HG03432 (cell line): ENCODE measurements around the gene DHRS7B.

Experiments used
- ATAC-seq: cut with Tn5 transposase; IDR thresholded peaks from one replicate; pipeline ENCODE4 v1.9.1; 2021; ENCODE audit warnings: mild to moderate bottlenecking, moderate library complexity; ENCODE audit not compliant: unreplicated experiment

DHRS7B gene

DNA sequence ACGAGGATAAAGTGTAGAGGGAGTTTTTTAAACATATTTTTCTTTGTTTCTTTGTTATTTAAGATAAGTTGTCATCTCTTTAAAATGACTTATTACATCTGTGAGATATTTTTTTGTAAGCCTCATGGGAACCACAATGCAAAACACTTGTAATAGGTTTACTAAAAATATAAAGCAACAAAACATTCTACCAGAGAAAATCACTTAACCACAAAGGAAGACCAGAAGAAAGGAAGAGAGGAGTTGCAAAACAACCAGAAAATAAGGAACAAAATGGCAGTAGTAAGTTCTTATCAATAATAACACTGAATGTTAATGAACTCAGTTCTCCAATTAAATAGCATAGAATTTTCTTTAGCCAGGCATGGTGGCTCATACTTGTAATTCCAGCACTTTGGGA, 22.9 kb downstream of the DHRS7B start:
- no peak for ATAC-seq

DNA sequence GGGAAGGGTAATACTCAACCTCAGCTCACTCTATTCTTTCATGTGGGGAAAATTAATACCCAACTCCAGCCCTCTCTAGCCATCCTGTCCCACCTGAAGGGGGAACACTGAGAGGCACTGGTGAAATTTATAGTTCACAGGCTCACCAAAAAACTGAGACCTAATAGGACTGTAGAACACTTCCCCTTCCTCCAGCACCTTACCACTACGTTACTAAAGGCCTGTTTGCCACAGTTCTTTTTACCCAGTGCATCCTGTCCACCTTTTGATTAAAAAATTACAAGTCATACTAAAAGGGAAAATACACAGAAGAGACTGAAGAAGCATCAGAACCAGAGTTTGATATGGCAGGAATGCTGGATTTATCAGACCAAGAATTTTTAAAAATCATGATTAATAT, 26.0 kb downstream of the DHRS7B start:
- ATAC-seq = no peak

DNA sequence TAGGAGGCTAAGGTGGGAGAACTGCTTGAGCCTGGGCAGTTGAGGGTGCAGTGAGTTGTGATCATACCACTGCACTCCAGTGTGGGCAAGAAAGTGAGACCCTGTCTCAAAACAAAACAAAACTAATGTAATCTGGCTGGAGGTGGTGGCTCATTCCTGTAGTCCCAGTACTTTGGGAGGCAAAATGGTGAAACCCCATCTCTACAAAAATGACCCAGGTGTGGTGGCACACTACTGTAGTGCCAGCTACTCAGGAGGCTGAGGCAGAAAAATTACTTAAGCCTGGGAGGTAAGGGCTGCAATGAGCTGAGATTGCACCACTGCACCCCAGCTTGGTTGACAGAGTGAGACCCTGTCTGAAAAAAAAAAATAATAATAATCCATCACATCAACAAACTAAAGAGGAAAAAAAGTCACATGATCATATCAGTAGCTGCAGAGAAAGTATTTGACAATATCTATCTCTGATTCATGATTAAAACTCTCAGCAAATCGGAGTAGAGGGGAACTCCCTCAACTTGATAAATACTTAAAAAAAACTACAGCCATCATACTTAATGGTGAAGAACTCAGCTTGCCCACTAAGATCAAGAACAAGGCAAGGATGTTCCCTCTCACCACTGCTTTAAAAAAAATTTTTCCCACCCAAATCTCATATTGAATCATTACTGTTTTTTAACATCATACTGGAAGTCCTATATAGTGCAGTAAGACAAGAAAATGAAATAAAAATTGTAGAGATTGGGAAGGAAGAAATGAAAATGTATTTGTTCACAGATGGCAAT, 31.0 kb downstream of the DHRS7B start:
- ATAC-seq = no peak

DNA sequence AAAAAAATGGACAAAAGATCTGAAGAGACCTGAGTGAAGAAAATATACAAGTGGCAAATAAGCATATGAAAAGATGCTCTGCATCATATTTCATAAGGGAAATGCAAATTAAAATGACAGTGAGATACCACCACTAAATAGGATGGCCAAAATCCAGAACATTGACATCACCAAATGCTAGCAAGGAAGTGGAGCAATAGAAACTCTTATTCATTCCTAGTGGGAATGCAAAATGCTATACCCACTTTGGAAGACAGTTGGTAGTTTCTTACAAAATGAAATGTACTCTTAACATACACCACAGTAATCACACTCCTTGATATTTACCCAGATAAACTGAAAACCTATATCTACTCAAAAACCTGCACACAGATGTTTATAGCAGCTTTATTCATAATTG, 33.6 kb downstream of the DHRS7B start:
- no peak for ATAC-seq

DNA sequence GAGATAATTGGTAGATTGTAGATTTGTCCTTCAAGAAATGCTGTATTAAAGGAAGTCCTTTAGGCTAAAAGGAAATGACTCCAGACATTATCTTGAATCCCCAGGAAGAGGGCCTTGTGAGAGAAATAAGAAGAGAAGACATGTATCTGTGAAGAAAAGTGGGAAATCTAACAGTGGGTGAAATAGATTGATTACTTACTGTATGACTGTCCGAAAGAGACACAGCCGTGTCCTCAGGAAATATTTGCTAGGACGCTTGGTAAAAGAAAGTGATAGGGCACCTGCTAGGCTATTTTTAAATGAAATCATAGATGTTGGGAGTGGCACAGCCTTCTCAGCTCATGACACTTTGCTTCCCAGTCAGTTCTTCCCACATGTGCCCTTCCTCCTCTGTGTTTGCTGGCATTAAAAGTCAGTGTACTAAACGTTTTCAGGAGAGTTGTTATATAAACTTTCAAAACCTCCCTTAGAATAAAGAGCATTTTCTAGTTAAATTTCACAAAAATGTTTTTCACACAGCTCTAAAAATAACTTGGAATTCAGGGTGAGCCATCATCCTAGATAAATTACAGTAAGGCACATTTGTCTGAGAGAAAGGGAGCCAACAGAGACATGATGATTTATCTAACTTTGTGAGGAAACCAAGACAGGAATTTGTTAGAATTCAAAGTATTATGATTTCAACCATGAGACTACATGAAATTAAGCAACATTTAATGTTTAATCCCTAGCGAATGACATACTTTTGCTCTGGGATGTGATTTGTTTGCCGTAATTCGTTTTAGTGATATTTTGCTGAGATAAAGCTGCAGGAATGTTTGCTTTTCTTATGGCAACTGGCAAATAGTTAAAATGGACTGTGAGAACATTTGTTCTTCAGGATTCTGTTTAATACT, 35.0 kb downstream of the DHRS7B start:
- no peak for ATAC-seq

DNA sequence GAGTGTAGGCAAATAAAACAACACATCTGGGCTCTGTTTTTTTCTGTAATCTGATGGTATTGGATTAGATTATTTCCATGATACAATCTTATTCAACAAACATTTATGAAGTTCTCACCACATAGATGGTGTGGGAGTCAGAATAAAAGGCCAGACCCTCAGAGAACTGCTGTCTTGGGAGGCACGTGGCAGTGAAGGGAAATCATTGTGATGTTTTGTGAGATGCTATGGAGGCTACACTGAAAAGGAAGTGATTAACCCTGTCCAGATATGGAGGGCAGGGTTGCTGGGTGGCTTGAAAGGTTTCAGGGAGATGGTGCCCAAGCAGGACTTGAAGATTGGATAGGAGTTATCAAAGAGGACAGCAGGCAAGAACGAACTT, 35.6 kb downstream of the DHRS7B start:
- ATAC-seq = no peak

DNA sequence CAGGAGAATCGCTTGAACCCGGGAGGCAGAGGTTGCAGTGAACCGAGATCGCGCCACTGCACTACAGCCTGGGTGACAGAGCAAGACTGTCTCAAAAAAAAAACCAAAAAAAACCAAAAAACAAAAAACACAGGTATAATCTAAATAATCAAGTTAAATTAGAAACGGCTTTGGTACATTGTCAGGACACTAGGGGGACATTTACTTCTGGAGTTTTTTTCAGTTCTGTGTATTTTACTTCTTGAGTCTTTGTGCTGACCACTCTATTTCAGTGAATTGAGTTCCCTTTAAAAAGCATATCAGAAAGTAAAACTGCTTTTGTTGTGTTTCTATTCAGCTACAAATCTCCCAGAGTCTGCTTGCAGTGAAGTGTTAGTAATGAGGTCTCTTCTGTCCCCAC, 36.3 kb downstream of the DHRS7B start:
- ATAC-seq = no peak

DNA sequence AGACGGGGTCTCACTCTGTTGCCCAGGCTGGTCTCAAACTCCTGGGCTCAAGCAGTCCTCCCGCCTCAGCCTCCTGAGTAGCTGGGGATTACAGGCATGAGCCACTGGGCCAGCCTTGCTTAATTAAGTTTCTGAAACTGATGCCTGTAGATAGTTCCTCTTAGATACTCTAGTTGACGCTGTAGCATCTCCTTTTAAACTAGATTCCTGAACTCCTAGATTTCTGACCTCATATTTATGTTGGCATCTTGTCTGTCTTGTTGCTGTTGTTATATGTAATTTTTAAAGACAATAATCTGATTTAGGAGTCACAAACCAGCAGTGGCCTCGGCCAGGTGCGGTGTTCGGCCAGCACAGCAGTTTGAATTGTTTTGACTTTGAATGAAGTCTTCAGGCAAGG, 37.5 kb downstream of the DHRS7B start:
- ATAC-seq = no peak

DNA sequence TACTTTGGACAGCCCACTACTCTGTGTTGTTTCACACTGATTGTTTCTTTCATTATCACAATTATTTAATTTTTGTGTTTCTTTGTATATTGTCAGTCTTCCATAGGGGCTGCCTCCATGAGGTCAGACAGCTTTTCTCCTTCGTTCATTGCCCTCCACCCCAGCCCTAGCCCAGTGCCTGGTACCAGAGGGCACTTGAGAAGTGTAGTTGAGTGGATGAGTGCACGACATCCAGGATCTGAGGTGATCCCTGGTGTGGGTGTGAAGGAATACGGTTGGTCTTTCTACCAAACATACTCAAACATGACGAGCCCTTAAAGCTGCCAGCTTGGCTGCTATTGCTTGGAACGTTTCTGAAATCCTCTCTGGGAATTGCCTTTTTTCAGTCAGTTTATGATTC, 37.9 kb downstream of the DHRS7B start:
- no peak for ATAC-seq

DNA sequence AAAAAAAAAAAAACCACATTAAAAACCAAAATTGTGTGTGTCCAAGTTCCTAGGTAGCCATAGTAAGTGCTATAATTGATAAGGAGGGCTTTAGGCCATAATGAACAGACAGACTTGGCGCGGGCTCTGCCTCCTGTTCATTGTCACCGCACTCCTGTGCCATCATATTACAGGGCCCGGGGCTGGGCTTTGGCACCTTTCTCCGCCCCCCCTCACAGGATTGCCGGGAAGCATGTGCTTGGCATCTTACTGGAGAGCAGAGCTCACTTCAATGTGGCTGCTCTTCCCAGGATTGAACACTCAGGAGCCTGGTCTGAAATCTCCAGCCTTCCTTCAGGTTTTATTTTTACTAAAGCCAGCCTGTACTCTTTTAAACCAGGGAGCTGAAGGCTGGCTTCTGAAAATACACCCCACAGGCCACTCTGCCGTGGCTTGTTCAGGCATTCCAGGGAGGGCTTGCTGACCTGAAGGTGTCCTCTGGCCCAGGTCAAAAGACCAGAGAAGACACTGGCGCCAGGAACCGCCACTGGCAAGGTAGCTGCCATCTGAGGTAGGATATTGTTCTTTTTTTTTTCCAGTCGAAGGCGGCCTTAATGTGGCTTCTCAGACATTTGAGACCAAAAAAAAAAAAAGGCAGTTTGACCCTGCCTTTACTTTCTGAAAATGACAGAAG, 39.3 kb downstream of the DHRS7B start:
- ATAC-seq = no peak

DNA sequence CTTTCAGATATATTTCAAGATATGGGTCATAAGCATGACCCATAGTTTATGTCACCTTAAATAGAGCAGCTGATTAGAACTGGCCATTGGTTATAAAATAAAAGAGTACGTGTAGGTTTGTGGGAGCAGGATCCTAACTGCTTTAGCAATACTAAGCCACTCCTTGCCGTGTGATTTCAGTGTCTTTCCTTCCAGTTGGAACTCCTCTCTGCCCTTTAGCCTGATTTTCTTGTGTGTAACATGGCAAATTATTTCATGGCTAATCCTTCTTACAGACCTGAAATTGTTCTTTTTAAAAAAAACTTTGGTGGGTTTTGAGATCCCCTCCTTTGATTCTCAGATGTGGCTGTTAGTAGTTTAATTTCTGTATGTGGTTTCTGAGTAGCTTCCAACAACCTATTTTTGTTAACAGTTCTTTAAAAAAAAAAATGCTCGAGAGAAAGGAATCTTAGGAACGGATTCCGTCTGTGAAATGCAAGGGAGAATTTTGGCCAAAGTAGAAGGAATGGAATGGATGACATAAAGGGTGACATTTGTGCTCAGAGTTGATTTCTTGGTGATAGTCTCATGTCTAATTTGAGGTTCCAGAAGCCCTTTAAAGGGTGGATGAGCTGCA, 39.9 kb downstream of the DHRS7B start:
- ATAC-seq = no peak

DNA sequence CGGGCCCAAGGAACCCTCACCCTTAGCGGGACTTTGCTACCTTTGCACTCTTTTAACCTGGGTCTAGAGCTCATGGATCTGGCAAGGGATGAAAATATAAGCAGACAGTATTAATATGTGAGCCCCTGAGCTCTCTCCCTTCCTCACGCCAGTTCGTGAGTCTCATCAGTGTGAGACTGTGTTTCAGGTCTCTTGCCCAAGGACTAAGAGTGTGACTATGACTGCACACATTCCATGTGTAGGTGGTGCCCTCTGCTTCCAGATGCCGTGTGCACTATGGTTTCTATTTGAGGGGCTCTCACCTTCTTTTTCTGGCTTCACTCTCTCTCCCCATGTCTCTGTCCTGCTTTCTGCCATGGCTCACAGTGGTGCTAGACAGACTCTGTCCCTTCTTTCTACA, 40.5 kb downstream of the DHRS7B start:
- ATAC-seq = no peak

DNA sequence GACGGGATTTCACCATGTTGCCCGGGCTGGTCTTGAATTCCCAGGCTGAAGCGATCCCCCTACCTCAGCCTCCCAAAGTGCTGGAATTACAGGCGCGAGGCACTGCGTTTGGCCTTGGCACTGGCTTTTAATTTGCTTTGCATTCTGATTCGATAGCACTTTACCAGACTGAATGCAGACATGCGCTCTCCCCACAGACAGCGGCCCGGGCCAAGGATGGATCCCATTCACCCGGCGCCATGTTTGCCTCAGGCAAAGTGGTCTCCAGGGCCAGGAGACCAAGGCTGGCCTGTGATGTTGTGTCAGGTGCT, 41.7 kb downstream of the DHRS7B start:
- no peak for ATAC-seq

DNA sequence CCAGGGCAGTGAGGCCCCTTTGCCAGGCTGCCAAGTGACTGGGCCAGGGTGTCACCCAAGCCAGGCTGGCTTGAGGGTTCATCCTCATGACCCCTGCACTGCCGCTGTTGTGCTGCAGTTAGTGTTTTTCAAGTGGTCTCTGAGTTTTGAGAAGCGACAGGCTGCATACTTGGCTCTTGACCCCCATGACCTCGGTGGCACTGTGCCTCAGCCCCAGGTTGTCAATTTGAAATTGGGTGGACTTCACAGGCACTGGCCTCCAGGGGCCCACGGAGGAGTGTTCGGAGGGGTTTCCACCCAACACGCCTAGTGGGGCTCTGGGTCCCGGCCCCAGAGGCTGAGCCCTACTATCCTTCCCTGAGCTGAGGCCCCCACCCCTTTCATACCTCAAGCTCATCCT, 42.7 kb downstream of the DHRS7B start:
- no peak for ATAC-seq

DNA sequence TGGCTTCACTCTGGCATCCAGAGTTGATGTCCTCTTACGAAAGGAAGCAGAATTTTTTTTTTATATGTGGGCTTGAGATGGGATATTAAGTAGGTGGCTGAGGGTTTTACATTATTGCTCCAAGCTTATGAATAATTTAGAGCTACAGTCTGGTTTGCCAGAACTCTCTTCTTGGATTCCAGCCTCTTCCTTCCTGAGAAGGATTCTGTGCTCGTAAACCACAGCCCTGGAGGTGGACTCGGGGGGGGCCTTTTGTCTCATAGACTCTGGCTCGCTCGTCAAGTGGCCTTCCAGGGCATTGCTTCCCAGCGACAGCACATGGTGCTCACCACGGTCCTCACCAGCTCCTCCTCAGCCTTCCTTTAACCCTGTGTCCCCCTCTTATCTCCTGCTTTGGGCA, 44.0 kb downstream of the DHRS7B start:
- no peak for ATAC-seq

DNA sequence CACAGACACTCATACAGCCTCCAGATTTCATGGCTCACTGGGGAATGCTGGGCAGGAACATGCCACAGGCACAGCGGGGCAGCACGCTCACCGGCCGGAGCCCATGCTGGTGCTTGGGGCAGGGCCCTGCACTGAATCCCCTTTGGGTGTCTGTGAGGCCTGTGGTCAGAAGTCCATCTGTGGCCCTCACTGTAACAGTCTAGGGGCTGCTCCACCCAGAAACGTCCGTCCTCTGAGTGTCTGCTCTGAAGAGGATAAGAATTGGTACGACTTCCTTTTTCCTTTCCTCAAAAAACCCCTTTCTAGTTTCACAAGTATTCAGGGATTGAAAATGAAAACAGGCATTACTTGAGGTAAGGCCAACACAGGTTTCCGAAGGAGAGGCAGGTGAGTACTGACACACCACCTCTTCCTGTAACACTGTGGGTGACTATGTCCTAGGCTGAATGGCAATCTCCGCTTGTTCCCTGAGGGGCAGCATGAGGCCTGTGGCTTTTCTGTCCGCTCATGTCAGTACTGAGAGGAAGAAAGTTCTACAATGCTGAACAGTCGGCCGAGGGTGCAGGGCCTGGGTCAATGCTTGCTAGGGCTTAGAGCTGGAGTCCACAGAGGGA, 44.7 kb downstream of the DHRS7B start:
- peak; percentile 73 for ATAC-seq

DNA sequence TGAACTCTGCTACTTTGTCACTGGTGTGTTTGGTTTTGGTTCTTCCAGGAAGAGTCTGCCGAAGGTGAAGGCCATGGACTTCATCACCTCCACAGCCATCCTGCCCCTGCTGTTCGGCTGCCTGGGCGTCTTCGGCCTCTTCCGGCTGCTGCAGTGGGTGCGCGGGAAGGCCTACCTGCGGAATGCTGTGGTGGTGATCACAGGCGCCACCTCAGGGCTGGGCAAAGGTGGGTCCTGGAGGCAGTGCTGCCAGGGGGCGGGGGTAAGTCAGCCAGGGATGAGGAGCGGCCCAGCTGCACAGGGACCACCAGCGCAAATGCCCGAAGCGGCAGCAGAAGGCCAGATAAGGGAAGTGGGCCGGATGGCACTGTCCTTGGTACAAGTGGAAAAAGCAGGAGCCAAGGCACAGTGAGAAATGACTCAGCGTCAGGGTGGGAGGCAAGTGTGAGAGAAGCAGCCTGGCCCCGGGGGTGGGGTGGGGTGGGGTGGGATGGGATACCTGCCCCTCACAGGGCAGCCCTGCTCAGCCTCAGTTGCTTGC, 45.3 kb downstream of the DHRS7B start:
- no peak for ATAC-seq

DNA sequence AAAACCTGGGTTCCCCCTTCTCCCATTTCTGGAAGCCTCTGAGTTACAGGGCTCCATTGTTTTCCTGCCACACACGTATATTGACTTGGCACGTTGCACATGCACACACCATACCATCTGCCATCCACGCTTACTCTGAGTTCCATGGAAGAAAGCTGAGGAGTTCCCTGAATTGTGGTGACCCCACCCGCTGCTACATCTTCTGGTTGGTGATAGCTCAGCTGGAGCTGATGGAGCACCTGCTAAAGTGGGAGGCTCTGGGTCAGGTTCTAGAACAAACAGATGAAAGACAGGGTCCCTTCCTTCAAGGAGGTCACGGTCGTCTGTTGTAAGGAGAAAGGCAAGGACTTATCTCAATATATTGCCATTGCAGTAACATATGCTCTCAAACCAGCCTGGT, 46.1 kb downstream of the DHRS7B start:
- no peak for ATAC-seq

DNA sequence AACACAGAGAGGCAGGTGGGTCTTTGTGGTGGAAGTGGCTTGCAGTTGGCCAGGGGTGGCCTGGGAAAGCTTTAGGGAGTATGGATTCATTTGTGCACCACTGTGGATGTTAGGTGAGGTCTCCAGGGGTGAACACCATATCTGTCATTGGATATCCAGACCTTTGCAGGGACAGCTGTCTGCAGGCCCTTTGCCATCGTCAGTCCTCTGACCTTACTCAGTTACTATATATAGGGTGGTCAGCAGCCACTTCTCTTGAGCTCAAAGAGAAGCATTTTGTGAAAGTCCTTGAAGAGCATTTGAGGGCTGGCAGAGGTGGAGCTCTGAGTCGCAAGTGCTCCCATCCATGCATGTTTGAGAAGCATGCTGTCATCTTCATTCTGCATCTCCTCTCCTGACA, 46.8 kb downstream of the DHRS7B start:
- ATAC-seq = no peak

DNA sequence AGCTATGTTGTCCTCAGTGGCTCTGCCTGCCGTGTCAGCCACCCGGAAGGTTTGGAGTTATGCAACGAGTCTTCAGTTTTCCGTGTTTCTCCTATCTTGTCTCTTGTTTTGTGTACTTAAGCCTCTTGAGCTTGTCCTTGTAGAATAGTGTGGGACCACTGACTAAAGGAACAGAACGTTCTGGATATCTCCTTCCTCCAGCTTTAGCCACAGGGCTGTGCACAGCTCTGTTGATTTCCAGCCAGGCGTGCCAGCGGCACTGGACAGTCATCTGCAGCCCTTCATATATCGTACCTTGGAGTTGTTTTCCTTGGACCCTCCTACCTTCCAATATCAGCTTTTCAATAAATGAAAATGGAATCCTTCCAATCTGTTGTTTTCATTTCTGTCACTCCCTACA, 47.4 kb downstream of the DHRS7B start:
- no peak for ATAC-seq

DNA sequence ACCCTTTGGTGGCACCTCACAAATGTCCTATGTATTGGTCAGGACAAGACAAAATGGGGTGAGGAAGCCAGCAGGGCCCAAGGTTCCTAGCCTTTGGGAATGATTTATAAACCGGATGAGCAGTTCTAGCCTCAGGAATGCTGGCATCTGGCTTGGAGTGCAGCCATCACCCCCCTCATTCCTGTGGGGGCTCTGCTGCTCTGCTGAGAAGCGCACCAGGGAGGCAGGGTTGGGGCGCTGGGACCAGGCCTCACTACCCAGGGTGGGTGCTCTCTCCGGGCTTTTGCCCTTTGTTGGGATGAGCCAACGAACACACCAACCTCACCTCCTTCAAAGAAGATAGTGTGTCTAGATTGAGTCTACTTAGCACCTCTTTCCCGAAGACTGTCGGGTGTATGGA, 47.9 kb downstream of the DHRS7B start:
- no peak for ATAC-seq
